IPS-11a (cell line): ENCODE results near the gene ADGRB2.

Experiments used
- H3K4me3 ChIP-seq: one replicate; pipeline ENCODE4 v1.5.1; 2013; ENCODE audit warnings: low read depth, low read length, control low read depth

ADGRB2 gene

GRCh38 chr1:31685795-31686194, 78.3 kb downstream of the ADGRB2 start:
- H3K4me3 ChIP-seq: no peak overlapping the region

- H3K4me3 ChIP-seq: no peak overlapping the region
Measured at GRCh38 chr1:31683997-31684396, 80.1 kb downstream of the ADGRB2 start.

- no peak overlapping the region for H3K4me3 ChIP-seq
Measured at GRCh38 chr1:31681415-31681814, 82.7 kb downstream of the ADGRB2 start.

GRCh38 chr1:31679676-31680230, 84.4 kb downstream of the ADGRB2 start:
- no peak overlapping the region for H3K4me3 ChIP-seq

- H3K4me3 ChIP-seq: no peak overlapping the region
Measured at GRCh38 chr1:31679091-31679490, 85.0 kb downstream of the ADGRB2 start.

GRCh38 chr1:31678681-31679080, 85.5 kb downstream of the ADGRB2 start:
- no peak overlapping the region for H3K4me3 ChIP-seq

GRCh38 chr1:31677949-31678348, 86.2 kb downstream of the ADGRB2 start:
- no peak overlapping the region for H3K4me3 ChIP-seq

- no peak overlapping the region for H3K4me3 ChIP-seq
Measured at GRCh38 chr1:31677401-31677800, 86.7 kb downstream of the ADGRB2 start.
